Measurements from ENCODE around the gene ZMAT3. TPM values are rescaled to one million over a fixed set of nuclear protein-coding genes. Genes with fewer than 3 reads are reported as not detected.
"Not testable (repeated sequence)": the region's sequence is repeated elsewhere in the genome, so short reads cannot be mapped to it uniquely, and the experiment has no call there.

ZMAT3 gene
- total RNA-seq, 1 donor from 2014 or later: 5.2 TPM

DNA sequence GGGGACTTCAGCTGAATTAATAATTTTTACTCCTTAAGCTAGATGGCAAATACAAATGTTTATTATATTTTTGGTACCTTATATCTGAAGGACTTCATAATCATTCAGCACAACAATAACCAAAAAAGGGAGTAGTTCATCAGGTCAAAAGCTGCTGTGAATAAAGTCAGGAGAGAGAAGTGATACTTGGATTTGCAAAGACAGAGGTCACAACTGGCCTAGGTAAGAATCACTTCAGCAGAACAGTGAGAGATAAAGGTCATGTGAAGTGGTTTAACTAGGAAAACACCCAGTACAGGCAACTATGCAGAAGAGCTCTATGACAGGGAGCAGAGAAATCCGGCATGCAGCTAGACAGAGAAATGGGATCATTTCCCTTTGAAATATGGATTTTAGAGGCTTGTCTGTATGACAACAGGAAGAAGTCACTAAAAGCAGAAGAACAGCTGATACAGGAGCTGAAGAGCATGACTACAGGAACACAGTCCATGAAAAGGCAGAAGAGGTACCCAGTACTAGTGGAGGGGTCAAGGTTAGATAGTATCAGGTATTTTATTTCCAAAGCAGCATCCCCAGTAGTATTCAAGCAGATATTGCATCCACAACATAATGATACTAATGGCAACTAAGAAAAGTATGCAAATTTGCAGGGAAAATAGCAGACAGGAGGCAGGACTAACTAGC lies 25.7 kb downstream of the ZMAT3 start:
- Histone ChIP-seq H3K27me3 (ENCODE audit: control insufficient read depth in 3 of 3, insufficient read depth in 3 of 3, low read length in 3 of 3) (no peaks in the 10 kb centered on the region), H3K4me1 (ENCODE audit: control insufficient read depth in 3 of 3, insufficient read depth in 3 of 3, low read length in 3 of 3) (no peaks in the 10 kb centered on the region), H3K4me3 (ENCODE audit: low read length in 3 of 3) (no peak overlapping the region), H3K36me3 (ENCODE audit: control insufficient read depth in 3 of 3, insufficient read depth in 3 of 3, low read length in 3 of 3) (no peaks in the 10 kb centered on the region), H3K27ac (ENCODE audit: low read depth, low read length) (no peak overlapping the region), H3K9me3 (ENCODE audit: control insufficient read depth in 3 of 3, low read length in 3 of 3) (no peaks in the 10 kb centered on the region), H3K9ac (ENCODE audit: low read depth in 1 of 3, low read length in 3 of 3) (no peak overlapping the region)

DNA sequence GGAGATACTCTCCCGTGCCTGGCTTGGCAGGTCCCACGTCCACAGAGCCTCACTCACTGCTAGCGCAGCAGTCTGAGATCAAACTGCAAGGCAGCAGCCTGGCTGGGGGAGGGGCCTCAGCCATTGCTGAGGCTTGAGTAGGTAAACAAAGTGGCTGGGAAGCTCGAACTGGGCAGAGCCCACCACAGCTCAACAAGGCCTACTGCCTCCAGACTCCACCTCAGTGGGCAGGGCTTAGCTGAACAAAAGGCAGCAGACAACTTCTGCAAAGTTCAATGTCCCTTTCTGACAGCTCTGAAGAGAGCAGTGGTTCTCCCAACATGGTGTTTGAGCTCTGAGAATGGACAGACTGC lies 32.7 kb downstream of the ZMAT3 start:
- H3K36me3 ChIP-seq (ENCODE audit: control insufficient read depth in 3 of 3, insufficient read depth in 3 of 3, low read length in 3 of 3); H3K4me3 ChIP-seq (ENCODE audit: low read length in 3 of 3); H3K27me3 ChIP-seq (ENCODE audit: control insufficient read depth in 3 of 3, insufficient read depth in 3 of 3, low read length in 3 of 3); H3K9me3 ChIP-seq (ENCODE audit: control insufficient read depth in 3 of 3, low read length in 3 of 3); H3K27ac ChIP-seq (ENCODE audit: low read depth, low read length); H3K9ac ChIP-seq (ENCODE audit: low read depth in 1 of 3, low read length in 3 of 3): not testable (repeated sequence)
- peaks cover 6 to 15% (median 13%) of the 10 kb centered on the region in 3 donors for H3K4me1 ChIP-seq (ENCODE audit: control insufficient read depth in 3 of 3, insufficient read depth in 3 of 3, low read length in 3 of 3)

DNA sequence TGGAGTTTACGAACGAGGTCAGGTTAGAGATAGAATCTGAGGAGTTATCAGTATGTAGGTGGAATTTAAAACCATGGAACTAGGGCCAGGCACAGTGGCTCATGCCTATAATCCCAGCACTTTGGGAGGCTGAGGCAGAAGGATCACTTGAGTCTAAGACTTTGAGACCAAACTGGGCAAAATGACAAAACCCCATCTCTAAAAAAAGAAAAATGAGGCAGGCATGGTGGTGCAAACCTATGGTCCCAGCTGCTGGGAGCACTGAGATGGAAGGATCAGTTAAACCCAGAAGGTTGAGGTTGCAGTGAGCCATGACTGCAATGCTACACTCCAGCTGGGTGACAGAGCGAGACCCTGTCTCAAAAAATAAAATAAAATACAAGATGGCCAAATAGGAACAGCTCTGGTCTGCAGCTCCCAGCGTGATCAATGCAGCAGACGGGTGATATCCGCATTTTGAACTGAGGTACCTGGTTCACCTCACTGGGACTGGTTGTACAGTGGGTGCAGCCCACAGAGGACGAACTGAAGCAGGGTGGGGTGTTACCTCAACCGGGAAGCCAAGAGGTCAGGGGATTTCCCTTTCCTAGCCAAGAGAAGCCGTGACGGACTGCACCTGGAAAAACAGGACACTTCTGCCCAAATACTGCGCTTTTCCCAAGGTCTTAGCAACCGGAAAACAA lies 33.3 kb downstream of the ZMAT3 start:
- Histone ChIP-seq H3K9me3 (ENCODE audit: control insufficient read depth in 3 of 3, low read length in 3 of 3) (no peaks in the 10 kb centered on the region), H3K4me1 (ENCODE audit: control insufficient read depth in 3 of 3, insufficient read depth in 3 of 3, low read length in 3 of 3) (peaks cover 6 to 15% (median 13%) of the 10 kb centered on the region in 3 donors), H3K36me3 (ENCODE audit: control insufficient read depth in 3 of 3, insufficient read depth in 3 of 3, low read length in 3 of 3) (no peaks in the 10 kb centered on the region), H3K4me3 (ENCODE audit: low read length in 3 of 3) (no peak overlapping the region), H3K27ac (ENCODE audit: low read depth, low read length) (no peak overlapping the region), H3K9ac (ENCODE audit: low read depth in 1 of 3, low read length in 3 of 3) (no peak overlapping the region), H3K27me3 (ENCODE audit: control insufficient read depth in 3 of 3, insufficient read depth in 3 of 3, low read length in 3 of 3) (no peaks in the 10 kb centered on the region)

DNA sequence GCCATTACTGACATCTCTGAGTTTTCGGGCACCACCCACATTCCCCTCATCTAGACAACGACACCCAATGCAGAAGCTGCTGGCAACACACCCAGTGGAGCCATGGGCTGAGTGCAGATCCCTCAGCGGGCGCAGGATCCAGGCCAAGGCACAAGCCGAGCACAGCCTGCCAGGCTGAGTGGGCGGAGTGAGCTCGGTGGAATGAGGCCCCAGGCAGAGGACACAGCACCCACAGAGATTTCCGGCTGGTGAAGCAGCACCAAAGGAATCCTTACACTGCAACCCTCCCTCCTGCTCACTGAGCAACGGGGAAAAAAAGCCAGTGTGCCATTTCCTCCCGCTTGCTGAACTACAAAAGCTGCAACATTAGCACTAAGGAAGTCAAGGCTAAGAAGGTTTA lies 34.3 kb downstream of the ZMAT3 start:
- Histone ChIP-seq H3K27me3 (ENCODE audit: control insufficient read depth in 3 of 3, insufficient read depth in 3 of 3, low read length in 3 of 3) (no peaks in the 10 kb centered on the region), H3K27ac (ENCODE audit: low read depth, low read length) (no peak overlapping the region), H3K9ac (ENCODE audit: low read depth in 1 of 3, low read length in 3 of 3) (peak overlapping the region in 1 of 3 donors; percentile 33), H3K4me1 (ENCODE audit: control insufficient read depth in 3 of 3, insufficient read depth in 3 of 3, low read length in 3 of 3) (peaks cover 6 to 15% (median 13%) of the 10 kb centered on the region in 3 donors), H3K36me3 (ENCODE audit: control insufficient read depth in 3 of 3, insufficient read depth in 3 of 3, low read length in 3 of 3) (no peaks in the 10 kb centered on the region), H3K4me3 (ENCODE audit: low read length in 3 of 3) (peak overlapping the region in 2 of 3 donors; percentile 30 to 41), H3K9me3 (ENCODE audit: control insufficient read depth in 3 of 3, low read length in 3 of 3) (no peaks in the 10 kb centered on the region)

DNA sequence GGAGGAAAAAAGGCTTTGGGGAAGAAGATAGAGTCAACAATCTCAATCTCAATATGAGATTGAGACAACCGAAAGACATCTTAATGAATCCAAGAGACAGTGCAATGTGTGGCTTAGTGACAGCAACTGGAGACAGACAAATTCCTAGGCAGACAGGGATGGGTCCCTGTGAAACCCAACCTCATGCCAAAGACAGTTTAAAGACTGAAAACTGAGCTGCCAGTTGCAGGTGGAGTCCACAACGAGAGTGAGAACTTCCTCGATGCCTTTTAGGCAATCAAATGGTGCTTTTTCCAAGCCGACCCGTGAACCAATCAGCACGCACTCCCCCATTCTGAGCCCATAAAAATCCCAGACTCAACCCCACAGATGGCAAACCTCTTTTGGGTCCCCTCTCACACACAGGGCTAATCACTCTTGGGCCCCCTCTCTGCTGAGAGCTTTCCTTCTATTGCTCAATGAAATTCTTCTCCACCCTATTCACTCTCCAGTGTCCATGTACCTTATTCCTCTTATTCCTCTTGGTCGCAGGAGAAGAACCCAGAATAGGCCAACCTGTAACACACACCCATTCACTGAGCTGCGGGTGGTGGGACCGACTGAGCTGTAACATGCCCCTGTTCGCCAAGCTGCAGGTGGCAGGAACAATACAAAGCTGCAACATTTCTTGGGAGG lies 34.8 kb downstream of the ZMAT3 start:
- H3K27ac ChIP-seq (ENCODE audit: low read depth, low read length): no peak overlapping the region
- H3K4me3 ChIP-seq (ENCODE audit: low read length in 3 of 3): peak overlapping the region in 1 of 3 donors; percentile 41
- no peaks in the 10 kb centered on the region for H3K36me3 ChIP-seq (ENCODE audit: control insufficient read depth in 3 of 3, insufficient read depth in 3 of 3, low read length in 3 of 3)
- H3K9ac ChIP-seq (ENCODE audit: low read depth in 1 of 3, low read length in 3 of 3): peak overlapping the region in 1 of 3 donors; percentile 33
- H3K4me1 ChIP-seq (ENCODE audit: control insufficient read depth in 3 of 3, insufficient read depth in 3 of 3, low read length in 3 of 3): peaks cover 6 to 15% (median 13%) of the 10 kb centered on the region in 3 donors
- no peaks in the 10 kb centered on the region for H3K27me3 ChIP-seq (ENCODE audit: control insufficient read depth in 3 of 3, insufficient read depth in 3 of 3, low read length in 3 of 3)
- no peaks in the 10 kb centered on the region for H3K9me3 ChIP-seq (ENCODE audit: control insufficient read depth in 3 of 3, low read length in 3 of 3)

DNA sequence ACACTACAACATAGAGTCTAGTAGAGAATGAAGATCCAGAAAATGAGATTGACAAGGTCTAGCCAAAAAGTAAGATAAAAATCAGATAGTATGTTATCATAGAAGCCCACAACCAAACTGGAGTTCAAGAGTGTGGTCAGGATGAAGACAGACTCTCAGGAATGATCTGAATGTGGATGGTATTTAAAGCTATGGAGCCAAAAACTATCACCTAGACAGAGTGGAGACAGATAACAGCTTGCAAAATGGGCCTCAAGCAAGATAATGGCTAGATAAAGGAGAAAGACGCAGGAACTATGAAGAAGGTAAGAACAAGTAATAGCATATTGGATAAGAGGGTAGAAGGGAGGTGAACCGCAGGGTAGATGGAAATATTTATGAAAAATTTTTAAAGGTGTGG lies 35.4 kb downstream of the ZMAT3 start:
- Histone ChIP-seq H3K9me3 (ENCODE audit: control insufficient read depth in 3 of 3, low read length in 3 of 3) (no peaks in the 10 kb centered on the region), H3K4me1 (ENCODE audit: control insufficient read depth in 3 of 3, insufficient read depth in 3 of 3, low read length in 3 of 3) (peaks cover 6 to 15% (median 13%) of the 10 kb centered on the region in 3 donors), H3K9ac (ENCODE audit: low read depth in 1 of 3, low read length in 3 of 3) (no peak overlapping the region), H3K4me3 (ENCODE audit: low read length in 3 of 3) (no peak overlapping the region), H3K27me3 (ENCODE audit: control insufficient read depth in 3 of 3, insufficient read depth in 3 of 3, low read length in 3 of 3) (no peaks in the 10 kb centered on the region), H3K36me3 (ENCODE audit: control insufficient read depth in 3 of 3, insufficient read depth in 3 of 3, low read length in 3 of 3) (no peaks in the 10 kb centered on the region), H3K27ac (ENCODE audit: low read depth, low read length) (no peak overlapping the region)

DNA sequence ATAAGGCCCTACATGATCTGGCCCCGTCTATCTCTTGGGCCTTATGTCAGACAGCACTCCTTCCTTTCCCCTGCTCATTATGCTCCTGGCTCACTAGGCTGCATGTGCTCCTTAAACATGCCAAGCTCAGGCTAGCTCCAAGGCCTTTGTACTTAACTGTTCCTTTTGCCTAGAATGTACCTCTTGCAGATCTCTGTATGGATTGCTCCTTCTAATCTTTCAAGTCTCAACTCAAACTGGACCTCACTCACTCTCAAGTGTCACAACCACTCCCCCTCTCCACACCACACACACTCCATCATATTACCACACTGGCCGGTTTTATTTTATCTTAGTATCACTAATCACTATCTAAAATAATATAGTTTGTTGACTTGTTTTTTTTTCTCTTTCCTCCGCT lies 36.4 kb downstream of the ZMAT3 start:
- H3K9ac ChIP-seq (ENCODE audit: low read depth in 1 of 3, low read length in 3 of 3): no peak overlapping the region
- H3K27ac ChIP-seq (ENCODE audit: low read depth, low read length): no peak overlapping the region
- no peaks in the 10 kb centered on the region for H3K9me3 ChIP-seq (ENCODE audit: control insufficient read depth in 3 of 3, low read length in 3 of 3)
- no peaks in the 10 kb centered on the region for H3K36me3 ChIP-seq (ENCODE audit: control insufficient read depth in 3 of 3, insufficient read depth in 3 of 3, low read length in 3 of 3)
- peaks cover 6 to 15% (median 13%) of the 10 kb centered on the region in 3 donors for H3K4me1 ChIP-seq (ENCODE audit: control insufficient read depth in 3 of 3, insufficient read depth in 3 of 3, low read length in 3 of 3)
- no peak overlapping the region for H3K4me3 ChIP-seq (ENCODE audit: low read length in 3 of 3)
- no peaks in the 10 kb centered on the region for H3K27me3 ChIP-seq (ENCODE audit: control insufficient read depth in 3 of 3, insufficient read depth in 3 of 3, low read length in 3 of 3)

DNA sequence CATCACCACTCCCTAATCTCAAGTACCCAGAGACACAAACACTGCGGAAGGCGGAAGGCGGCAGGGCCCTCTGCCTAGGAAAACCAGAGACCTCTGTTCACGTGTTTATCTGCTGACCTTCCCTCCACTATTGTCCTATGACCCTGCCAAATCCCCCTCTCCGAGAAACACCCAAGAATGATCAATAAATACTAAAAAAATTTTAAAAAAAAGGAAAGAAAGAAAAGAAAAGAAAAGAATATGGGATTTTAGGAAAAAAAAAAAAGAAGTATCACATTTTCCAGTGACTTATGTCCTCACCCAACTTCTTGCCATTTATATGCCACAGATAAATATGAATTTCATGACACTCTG lies 38.3 kb downstream of the ZMAT3 start:
- H3K4me3 ChIP-seq (ENCODE audit: low read length in 3 of 3); H3K27me3 ChIP-seq (ENCODE audit: control insufficient read depth in 3 of 3, insufficient read depth in 3 of 3, low read length in 3 of 3); H3K36me3 ChIP-seq (ENCODE audit: control insufficient read depth in 3 of 3, insufficient read depth in 3 of 3, low read length in 3 of 3); H3K9ac ChIP-seq (ENCODE audit: low read depth in 1 of 3, low read length in 3 of 3); H3K27ac ChIP-seq (ENCODE audit: low read depth, low read length); H3K9me3 ChIP-seq (ENCODE audit: control insufficient read depth in 3 of 3, low read length in 3 of 3): not testable (repeated sequence)
- peaks cover 6 to 15% (median 13%) of the 10 kb centered on the region in 3 donors for H3K4me1 ChIP-seq (ENCODE audit: control insufficient read depth in 3 of 3, insufficient read depth in 3 of 3, low read length in 3 of 3)

DNA sequence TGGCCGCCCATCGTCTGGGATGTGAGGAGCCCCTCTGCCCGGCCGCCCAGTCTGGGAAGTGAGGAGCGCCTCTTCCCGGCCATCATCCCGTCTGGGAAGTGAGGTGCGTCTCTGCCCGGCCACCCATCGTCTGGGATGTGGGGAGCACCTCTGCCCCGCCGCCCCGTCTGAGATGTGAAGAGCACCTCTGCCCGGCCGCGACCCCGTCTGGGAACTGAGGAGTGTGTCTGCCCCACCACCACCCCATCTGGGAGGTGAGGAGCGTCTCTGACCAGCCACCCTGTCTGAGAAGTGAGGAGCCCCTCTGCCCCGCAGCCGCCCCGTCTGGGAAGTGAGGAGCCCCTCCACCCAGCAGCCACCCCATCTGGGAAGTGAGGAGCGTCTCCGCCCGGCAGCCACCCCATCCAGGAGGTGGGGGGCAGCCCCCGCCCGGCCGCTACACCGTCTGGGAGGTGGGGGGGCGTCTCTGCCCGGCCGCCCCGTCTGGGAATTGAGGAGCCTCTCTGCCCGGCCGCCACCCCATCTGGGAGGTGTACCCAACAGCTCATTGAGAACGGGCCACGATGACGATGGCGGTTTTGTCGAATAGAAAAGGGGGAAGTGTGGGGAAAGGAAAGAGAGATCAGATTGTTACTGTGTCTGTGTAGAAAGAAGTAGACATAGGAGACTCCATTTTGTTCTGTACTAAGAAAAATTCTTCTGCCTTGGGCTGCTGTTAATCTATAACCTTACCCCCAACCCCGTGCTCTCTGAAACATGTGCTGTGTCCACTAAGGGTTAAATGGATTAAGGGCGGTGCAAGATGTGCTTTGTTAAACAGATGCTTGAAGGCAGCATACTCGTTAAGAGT lies 38.9 kb downstream of the ZMAT3 start:
- H3K9me3 ChIP-seq (ENCODE audit: control insufficient read depth in 3 of 3, low read length in 3 of 3); H3K36me3 ChIP-seq (ENCODE audit: control insufficient read depth in 3 of 3, insufficient read depth in 3 of 3, low read length in 3 of 3); H3K27me3 ChIP-seq (ENCODE audit: control insufficient read depth in 3 of 3, insufficient read depth in 3 of 3, low read length in 3 of 3); H3K9ac ChIP-seq (ENCODE audit: low read depth in 1 of 3, low read length in 3 of 3); H3K27ac ChIP-seq (ENCODE audit: low read depth, low read length); H3K4me3 ChIP-seq (ENCODE audit: low read length in 3 of 3): not testable (repeated sequence)
- H3K4me1 ChIP-seq (ENCODE audit: control insufficient read depth in 3 of 3, insufficient read depth in 3 of 3, low read length in 3 of 3): peaks cover 6 to 10% (median 10%) of the 10 kb centered on the region in 3 donors
